IMR-90 (cell line): ENCODE measurements around the gene KLRC3. TPM values are rescaled to one million over a fixed set of nuclear protein-coding genes. Genes with fewer than 3 reads are reported as not detected.

Experiments
- ATAC-seq: fragments of 200-7000 bp; cut with Tn5 transposase; 2 replicates; pipeline ENCODE4 v1.9.1; 2020; ENCODE audit warnings: low read depth, mild to moderate bottlenecking, moderate library complexity
- BruUV-seq: library from RNA; stranded (reverse); fragments of 400-500 nt; replicated peaks from 2 replicates; lab custom pipeline; 2021; lab: Mats Ljungman, UMichigan
- CTCF ChIA-PET: fragments of 300-600 bp; formaldehyde crosslinking; extraction: SDS; loops from one replicate; lab custom pipeline; 2021; ENCODE audit warnings: antibody characterized with exemption; lab: Yijun Ruan, JAX
- POLR2A ChIA-PET: fragments of 300-600 bp; sonication (Branson Sonifier 250); formaldehyde crosslinking; loops from one replicate; lab custom pipeline; 2022; ENCODE audit warnings: antibody characterized with exemption; ENCODE audit not compliant: unreplicated experiment; lab: Charles Lee
- DNase-seq: peaks from one replicate; pipeline ENCODE4 v3.0.0; 2013
- H2AFZ ChIP-seq: replicated peaks from 2 replicates; pipeline ENCODE3; 2013; ENCODE audit warnings: low read length, mild to moderate bottlenecking; ENCODE audit not compliant: poor library complexity
- H2AK5ac ChIP-seq: 2 replicates; pipeline ENCODE4 v1.6.1; 2013; ENCODE audit warnings: low read depth, low read length, inconsistent platforms
- H2AK9ac ChIP-seq: replicated peaks from 2 replicates; pipeline ENCODE3; 2013; ENCODE audit warnings: mild to moderate bottlenecking, low read depth, low read length, moderate library complexity; ENCODE audit not compliant: poor library complexity
- H2BK120ac ChIP-seq: 2 replicates; pipeline ENCODE4 v1.6.1; 2013; ENCODE audit warnings: low read depth, low read length, inconsistent platforms
- H2BK15ac ChIP-seq: 3 replicates; pipeline ENCODE4 v1.6.1; 2013; ENCODE audit warnings: low read depth, low read length, inconsistent platforms
- H2BK20ac ChIP-seq: 2 replicates; pipeline ENCODE4 v1.6.1; 2013; ENCODE audit warnings: low read depth, mild to moderate bottlenecking, inconsistent platforms, low read length, moderate library complexity
- H2BK5ac ChIP-seq: 2 replicates; pipeline ENCODE4 v1.6.1; 2013; ENCODE audit warnings: mild to moderate bottlenecking, low read depth, low read length, inconsistent platforms; ENCODE audit not compliant: poor library complexity, severe bottlenecking
- H3K14ac ChIP-seq: replicated peaks from 2 replicates; pipeline ENCODE4 v1.6.1; 2013; ENCODE audit warnings: low read depth, low read length, inconsistent platforms
- H3K18ac ChIP-seq: 2 replicates; pipeline ENCODE4 v1.6.1; 2013; ENCODE audit warnings: low read depth, low read length, control low read depth
- H3K23ac ChIP-seq: 2 replicates; pipeline ENCODE4 v1.6.1; 2013; ENCODE audit warnings: low read depth, low read length, inconsistent platforms
- H3K27ac ChIP-seq: 2 replicates; pipeline ENCODE4 v1.5.1; 2013; ENCODE audit warnings: mild to moderate bottlenecking, control low read depth, low read length; ENCODE audit not compliant: insufficient read depth
- H3K27me3 ChIP-seq: 2 replicates; pipeline ENCODE4 v1.6.1; 2013; ENCODE audit warnings: low read length; ENCODE audit not compliant: control insufficient read depth, insufficient read depth
- H3K36me3 ChIP-seq: 2 replicates; pipeline ENCODE4 v1.6.1; 2013; ENCODE audit warnings: low read length, mixed read lengths; ENCODE audit not compliant: control insufficient read depth, insufficient read depth
- H3K4ac ChIP-seq: 2 replicates; pipeline ENCODE4 v1.6.1; 2013; ENCODE audit warnings: low read depth, low read length, inconsistent platforms
- H3K4me1 ChIP-seq: 2 replicates; pipeline ENCODE4 v1.6.1; 2013; ENCODE audit warnings: low read length, mixed read lengths; ENCODE audit not compliant: control insufficient read depth, insufficient read depth
- H3K4me2 ChIP-seq: 2 replicates; pipeline ENCODE4 v1.6.1; 2013; ENCODE audit warnings: low read depth, mild to moderate bottlenecking, control low read depth, low read length, moderate library complexity
- H3K4me3 ChIP-seq: 2 replicates; pipeline ENCODE4 v1.5.1; 2013; ENCODE audit warnings: low read depth, mild to moderate bottlenecking, control low read depth, low read length, moderate library complexity; ENCODE audit not compliant: insufficient read depth
- H3K56ac ChIP-seq: 2 replicates; pipeline ENCODE4 v1.6.1; 2013; ENCODE audit warnings: low read length, inconsistent platforms; ENCODE audit not compliant: insufficient read depth; ENCODE audit errors: extremely low read depth
- H3K79me1 ChIP-seq, 2 experiments: 2 replicates each; pipeline ENCODE4 v1.6.1; 2013; ENCODE audit warnings: low read length in 2 of 2, inconsistent platforms in 1 of 2, low read depth in 1 of 2
- H3K9ac ChIP-seq: 2 replicates; pipeline ENCODE4 v1.6.1; 2013; ENCODE audit warnings: low read depth, low read length, control low read depth
- H3K9me1 ChIP-seq: 2 replicates; pipeline ENCODE4 v1.6.1; 2013; ENCODE audit warnings: low read length, inconsistent platforms; ENCODE audit not compliant: insufficient read depth
- H3K9me3 ChIP-seq: 2 replicates; pipeline ENCODE4 v1.6.1; 2013; ENCODE audit warnings: low read length; ENCODE audit not compliant: control insufficient read depth, insufficient read depth
- H4K20me1 ChIP-seq: 2 replicates; pipeline ENCODE4 v1.6.1; 2013; ENCODE audit warnings: low read length, inconsistent platforms; ENCODE audit not compliant: insufficient read depth
- H4K5ac ChIP-seq: 2 replicates; pipeline ENCODE4 v1.6.1; 2013; ENCODE audit warnings: mild to moderate bottlenecking, low read depth, low read length, control low read depth
- H4K8ac ChIP-seq, 2 experiments: 2 replicates each; pipeline ENCODE4 v1.6.1; 2013; ENCODE audit warnings: low read depth in 2 of 2, low read length in 2 of 2, control low read depth in 1 of 2, inconsistent platforms in 1 of 2
- H4K91ac ChIP-seq: 2 replicates; pipeline ENCODE4 v1.6.1; 2013; ENCODE audit warnings: low read depth, low read length, inconsistent platforms; ENCODE audit not compliant: insufficient read depth
- BHLHE40 ChIP-seq: fragments of 150-350 bp; IDR thresholded peaks from 2 replicates; pipeline ENCODE4 v1.6.1; 2016; ENCODE audit warnings: mild to moderate bottlenecking, low read depth, low read length
- CEBPB ChIP-seq: IDR thresholded peaks from 2 replicates; pipeline ENCODE4 v1.6.1; 2012; ENCODE audit warnings: low read depth, low read length, improper control_type of control experiment
- CHD1 ChIP-seq: IDR thresholded peaks from 2 replicates; pipeline ENCODE4 v1.6.1; 2012; ENCODE audit warnings: low read depth, low read length, improper control_type of control experiment
- FOS ChIP-seq: fragments of 150-350 bp; IDR thresholded peaks from 2 replicates; pipeline ENCODE4 v1.6.1; 2016; ENCODE audit warnings: low read depth, low read length
- MAFK ChIP-seq: IDR thresholded peaks from 2 replicates; pipeline ENCODE4 v1.6.1; 2012; ENCODE audit warnings: low read depth, low read length, improper control_type of control experiment
- MAZ ChIP-seq: IDR thresholded peaks from 2 replicates; pipeline ENCODE4 v1.6.1; 2012; ENCODE audit warnings: low read depth, mild to moderate bottlenecking, low read length, improper control_type of control experiment, moderate library complexity, borderline replicate concordance
- MXI1 ChIP-seq: IDR thresholded peaks from 2 replicates; pipeline ENCODE4 v1.6.1; 2012; ENCODE audit warnings: low read depth, mild to moderate bottlenecking, low read length, moderate library complexity, borderline replicate concordance
- NFE2L2 ChIP-seq: fragments of 150-350 bp; IDR thresholded peaks from 2 replicates; pipeline ENCODE4 v1.6.1; 2016; ENCODE audit warnings: low read depth, mild to moderate bottlenecking, low read length
- POLR2A ChIP-seq: IDR thresholded peaks from 2 replicates; pipeline ENCODE4 v1.6.1; 2012; ENCODE audit warnings: mild to moderate bottlenecking, low read depth, low read length
- RAD21 ChIP-seq: IDR thresholded peaks from 2 replicates; pipeline ENCODE4 v1.6.1; 2012; ENCODE audit warnings: low read length, improper control_type of control experiment
- RCOR1 ChIP-seq: IDR thresholded peaks from 2 replicates; pipeline ENCODE4 v1.6.1; 2012; ENCODE audit warnings: mild to moderate bottlenecking, low read length, improper control_type of control experiment; ENCODE audit not compliant: insufficient replicate concordance
- RFX5 ChIP-seq: IDR thresholded peaks from 2 replicates; pipeline ENCODE4 v1.8.0; 2012; ENCODE audit warnings: low read depth, mild to moderate bottlenecking, low read length, moderate library complexity
- SMC3 ChIP-seq: fragments of 150-350 bp; IDR thresholded peaks from 2 replicates; pipeline ENCODE4 v1.6.1; 2016; ENCODE audit warnings: low read depth, mild to moderate bottlenecking, antibody characterized with exemption, low read length, moderate library complexity
- WGBS, 2 experiments: methylation state at CpG; one replicate each; pipeline versions ENCODE4 v1.1.5 to v1.1.7; 2013; ENCODE audit warnings: missing lambda C conversion rate in 2 of 2; ENCODE audit not compliant: insufficient read length in 1 of 2; ENCODE audit errors: extremely low coverage in 2 of 2; 5-methylcytosine and 5-hydroxymethylcytosine counted together
- dilution Hi-C: fragments of 300-500 bp; cut with HindIII; formaldehyde crosslinking; loops from one replicate; pipeline ENCODE4 v1.14.3; 2018; ENCODE audit warnings: low sequenced_read_pairs; ENCODE audit not compliant: unreplicated experiment
- in situ Hi-C: fragments of 300-500 bp; cut with MboI; formaldehyde crosslinking; loops from 3 replicates; pipeline ENCODE4 v1.14.3; 2019; ENCODE audit warnings: low sequenced_read_pairs, inconsistent platforms, mixed read lengths
- intact Hi-C: fragments of 100-400 bp; cut with micrococcal nuclease; formaldehyde crosslinking; loops from 2 replicates; pipeline ENCODE4 v1.10.0; 2022
- polyA plus RNA-seq, 3 experiments: library from polyadenylated mRNA; depleted of rRNA; stranded (reverse); fragments of >200 nt; gene quantifications; 2 replicates each; pipeline ENCODE4 v1.2.3, GENCODE V29; 2012; ENCODE audit warnings: low replicate concordance in 1 of 3
- total RNA-seq: library from RNA; depleted of rRNA; stranded (reverse); fragments of >200 nt; gene quantifications from 2 replicates; pipeline ENCODE4 v1.2.3, GENCODE V29; 2012
- TF ChIP-seq, protein P1 (sequence below): fragments of 150-350 bp; IDR thresholded peaks from 2 replicates; pipeline ENCODE4 v1.6.1; 2016; ENCODE audit warnings: low read depth, mild to moderate bottlenecking, low read length, moderate library complexity, borderline replicate concordance
- TF ChIP-seq, protein P2 (sequence below): conservative IDR thresholded peaks from 2 replicates; pipeline ENCODE4 v1.5.1; 2012; ENCODE audit warnings: mild to moderate bottlenecking, low read depth, low read length, improper control_type of control experiment
- TF ChIP-seq, protein P3 (sequence below): fragments of 150-350 bp; IDR thresholded peaks from 2 replicates; pipeline ENCODE4 v1.6.1; 2017; ENCODE audit warnings: mild to moderate bottlenecking, antibody characterized with exemption, low read length, low read depth

The KLRC3 gene
- total and polyA plus RNA-seq, 2 of the 4 experiments (the other 2 are of a cell fraction) = not detected

DNA sequence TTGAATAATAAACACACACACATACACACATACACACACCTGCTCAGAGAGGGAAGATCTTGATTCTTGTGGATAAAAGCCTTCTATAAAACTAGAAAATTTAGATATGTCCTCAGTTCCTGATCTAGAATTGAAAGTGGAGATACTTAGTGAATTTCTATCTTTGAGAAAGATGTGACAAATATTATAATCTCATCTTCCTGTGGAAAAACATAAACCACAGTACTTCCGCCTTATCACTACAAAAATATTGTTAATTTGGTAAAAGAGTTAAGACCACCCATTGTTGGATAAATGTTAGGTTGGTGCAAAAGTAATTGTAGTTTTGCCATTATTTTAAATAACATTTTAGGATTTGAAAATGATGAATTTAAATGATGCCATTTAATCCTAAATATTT lies 30.5 kb downstream of the KLRC3 start, which contains the start of gene KLRK1:
Gene KLRK1, minus strand, starts transcription at position 138 of the 400 bp plus-strand sequence. CDS start 1,231 bp downstream, outside the sequence.
- ATAC-seq (no peak), DNase-seq (no peak)
- no peak within 1 kb of the TSS for H2BK20ac ChIP-seq
- H3K4me3 ChIP-seq = no peak within 1 kb of the TSS
- no peak within 1 kb of the TSS for H3K27ac ChIP-seq
- TF ChIP-seq RFX5 (no peak), MAFK (no peak), FOS (no peak), BHLHE40 (no peak), POLR2A (no peak), CEBPB (no peak), CHD1 (no peak), RAD21 (no peak), SMC3 (no peak), RCOR1 (no peak), MXI1 (no peak), NFE2L2 (no peak), MAZ (no peak)
- TF ChIP-seq, protein P1, sequence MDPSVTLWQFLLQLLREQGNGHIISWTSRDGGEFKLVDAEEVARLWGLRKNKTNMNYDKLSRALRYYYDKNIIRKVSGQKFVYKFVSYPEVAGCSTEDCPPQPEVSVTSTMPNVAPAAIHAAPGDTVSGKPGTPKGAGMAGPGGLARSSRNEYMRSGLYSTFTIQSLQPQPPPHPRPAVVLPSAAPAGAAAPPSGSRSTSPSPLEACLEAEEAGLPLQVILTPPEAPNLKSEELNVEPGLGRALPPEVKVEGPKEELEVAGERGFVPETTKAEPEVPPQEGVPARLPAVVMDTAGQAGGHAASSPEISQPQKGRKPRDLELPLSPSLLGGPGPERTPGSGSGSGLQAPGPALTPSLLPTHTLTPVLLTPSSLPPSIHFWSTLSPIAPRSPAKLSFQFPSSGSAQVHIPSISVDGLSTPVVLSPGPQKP = no peak
- TF ChIP-seq, protein P2, sequence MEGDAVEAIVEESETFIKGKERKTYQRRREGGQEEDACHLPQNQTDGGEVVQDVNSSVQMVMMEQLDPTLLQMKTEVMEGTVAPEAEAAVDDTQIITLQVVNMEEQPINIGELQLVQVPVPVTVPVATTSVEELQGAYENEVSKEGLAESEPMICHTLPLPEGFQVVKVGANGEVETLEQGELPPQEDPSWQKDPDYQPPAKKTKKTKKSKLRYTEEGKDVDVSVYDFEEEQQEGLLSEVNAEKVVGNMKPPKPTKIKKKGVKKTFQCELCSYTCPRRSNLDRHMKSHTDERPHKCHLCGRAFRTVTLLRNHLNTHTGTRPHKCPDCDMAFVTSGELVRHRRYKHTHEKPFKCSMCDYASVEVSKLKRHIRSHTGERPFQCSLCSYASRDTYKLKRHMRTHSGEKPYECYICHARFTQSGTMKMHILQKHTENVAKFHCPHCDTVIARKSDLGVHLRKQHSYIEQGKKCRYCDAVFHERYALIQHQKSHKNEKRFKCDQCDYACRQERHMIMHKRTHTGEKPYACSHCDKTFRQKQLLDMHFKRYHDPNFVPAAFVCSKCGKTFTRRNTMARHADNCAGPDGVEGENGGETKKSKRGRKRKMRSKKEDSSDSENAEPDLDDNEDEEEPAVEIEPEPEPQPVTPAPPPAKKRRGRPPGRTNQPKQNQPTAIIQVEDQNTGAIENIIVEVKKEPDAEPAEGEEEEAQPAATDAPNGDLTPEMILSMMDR = no peak
- TF ChIP-seq, protein P3, sequence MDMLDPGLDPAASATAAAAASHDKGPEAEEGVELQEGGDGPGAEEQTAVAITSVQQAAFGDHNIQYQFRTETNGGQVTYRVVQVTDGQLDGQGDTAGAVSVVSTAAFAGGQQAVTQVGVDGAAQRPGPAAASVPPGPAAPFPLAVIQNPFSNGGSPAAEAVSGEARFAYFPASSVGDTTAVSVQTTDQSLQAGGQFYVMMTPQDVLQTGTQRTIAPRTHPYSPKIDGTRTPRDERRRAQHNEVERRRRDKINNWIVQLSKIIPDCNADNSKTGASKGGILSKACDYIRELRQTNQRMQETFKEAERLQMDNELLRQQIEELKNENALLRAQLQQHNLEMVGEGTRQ = no peak
- H2BK5ac ChIP-seq = no peak within 1 kb of the TSS
- no peak within 1 kb of the TSS for H3K9ac ChIP-seq
- H3K4me1 ChIP-seq = no peaks in the 10 kb centered on the region
- no peak within 1 kb of the TSS for H3K23ac ChIP-seq
- no CpG with 5 or more reads among the region's 1 CpG for WGBS, 2 experiments
- no peak within 1 kb of the TSS for H3K56ac ChIP-seq
- H2BK120ac ChIP-seq = no peak within 1 kb of the TSS
- H2AK5ac ChIP-seq = no peak within 1 kb of the TSS
- no peak within 1 kb of the TSS for H3K14ac ChIP-seq
- no peak within 1 kb of the TSS for H2AFZ ChIP-seq
- dilution Hi-C loops (no loop called here), intact Hi-C loops (no loop called here), in situ Hi-C loops (no loop called here)
- no peak within 1 kb of the TSS for H4K91ac ChIP-seq
- no peaks in the 10 kb centered on the region for H3K9me3 ChIP-seq
- CTCF ChIA-PET = no interaction called here
- no peak within 1 kb of the TSS for H3K4me2 ChIP-seq
- no peaks in the 10 kb centered on the region for H3K79me1 ChIP-seq
- POLR2A ChIA-PET = no interaction called here
- no peak within 1 kb of the TSS for H3K18ac ChIP-seq
- H2AK9ac ChIP-seq = no peak within 1 kb of the TSS
- H4K8ac ChIP-seq = no peak within 1 kb of the TSS
- H4K5ac ChIP-seq = no peak within 1 kb of the TSS
- no peak within 1 kb of the TSS for H3K4ac ChIP-seq
- H3K27me3 ChIP-seq = no peaks in the 10 kb centered on the region
- BruUV-seq = no TSS peak
- no peaks in the 10 kb centered on the region for H4K20me1 ChIP-seq
- no peaks in the 10 kb centered on the region for H3K9me1 ChIP-seq
- no peak within 1 kb of the TSS for H2BK15ac ChIP-seq
- H3K36me3 ChIP-seq = no peaks in the 10 kb centered on the region
